ACHN (cell line): ENCODE data around the gene ZNF71.
"Not testable (repeated sequence)": the region's sequence is repeated elsewhere in the genome, so short reads cannot be mapped to it uniquely, and the experiment has no call there.

ENCODE experiments used
- DNase-seq: peaks from one replicate; pipeline ENCODE4 v3.0.0-alpha.2; 2015
- in situ Hi-C: cut with HindIII; loops from 2 replicates; pipeline ENCODE4 v1.10.0; 2017; ENCODE audit warnings: low sequenced_read_pairs, low pct_ligation_motif_present, low pct_unique_long_range_greater_than_20kb

The ZNF71 gene

GRCh38 chr19:56670401-56670960 is 75.4 kb downstream of the ZNF71 start:
- in situ Hi-C loops = no loop called here
- no peak for DNase-seq

GRCh38 chr19:56670961-56671612 is 76.0 kb downstream of the ZNF71 start:
- no peak for DNase-seq
- in situ Hi-C loops = no loop called here

DNA sequence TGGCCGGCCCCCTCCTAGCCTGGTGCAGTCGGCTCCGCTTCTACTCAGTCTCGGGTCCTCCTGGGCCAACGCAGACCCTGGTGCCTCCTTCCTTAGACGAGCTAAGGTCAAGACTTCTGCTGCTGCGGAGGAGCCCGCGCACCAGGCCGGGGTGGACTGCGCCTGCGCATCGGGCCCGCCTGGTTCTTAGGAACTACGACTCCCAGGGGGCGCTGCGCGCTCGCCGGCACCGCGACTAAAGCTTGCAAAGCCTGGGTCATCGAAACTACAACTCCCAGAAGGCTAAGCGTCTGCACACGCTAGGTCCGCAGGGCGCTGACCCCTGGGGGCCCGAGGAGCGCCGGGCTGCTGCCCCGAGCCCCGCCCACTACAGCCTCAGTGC is 76.5 kb downstream of the ZNF71 start, which contains the start of gene ZNF835:
ZNF835 (minus strand) TSS at position 145 of the 382 bp plus-strand sequence. CDS start 6,559 bp downstream, outside the sequence.
- no peak for DNase-seq
- in situ Hi-C loops = no loop called here

DNA sequence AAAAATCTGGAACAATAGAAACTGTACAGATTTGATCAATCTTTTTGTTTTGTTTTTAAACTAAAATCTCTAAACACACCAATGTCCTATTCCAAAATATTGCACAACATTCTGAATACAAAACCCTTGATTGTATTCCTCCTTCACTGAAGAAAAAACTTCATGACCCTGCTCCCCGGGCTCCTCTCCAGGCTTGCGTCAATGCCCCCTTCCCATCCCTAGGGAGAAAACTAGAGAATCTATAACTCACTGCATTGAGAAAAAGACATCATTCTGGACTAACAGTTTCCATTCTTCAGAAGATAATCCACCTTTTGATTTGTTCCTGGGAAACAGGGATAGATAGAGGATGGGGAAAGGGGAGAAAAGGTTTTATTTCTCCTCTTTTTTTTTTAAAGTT is 77.5 kb downstream of the ZNF71 start:
- DNase-seq, in situ Hi-C loops: not testable (repeated sequence)
